ENCODE results near the gene SUPT5H.

The SUPT5H gene

DNA sequence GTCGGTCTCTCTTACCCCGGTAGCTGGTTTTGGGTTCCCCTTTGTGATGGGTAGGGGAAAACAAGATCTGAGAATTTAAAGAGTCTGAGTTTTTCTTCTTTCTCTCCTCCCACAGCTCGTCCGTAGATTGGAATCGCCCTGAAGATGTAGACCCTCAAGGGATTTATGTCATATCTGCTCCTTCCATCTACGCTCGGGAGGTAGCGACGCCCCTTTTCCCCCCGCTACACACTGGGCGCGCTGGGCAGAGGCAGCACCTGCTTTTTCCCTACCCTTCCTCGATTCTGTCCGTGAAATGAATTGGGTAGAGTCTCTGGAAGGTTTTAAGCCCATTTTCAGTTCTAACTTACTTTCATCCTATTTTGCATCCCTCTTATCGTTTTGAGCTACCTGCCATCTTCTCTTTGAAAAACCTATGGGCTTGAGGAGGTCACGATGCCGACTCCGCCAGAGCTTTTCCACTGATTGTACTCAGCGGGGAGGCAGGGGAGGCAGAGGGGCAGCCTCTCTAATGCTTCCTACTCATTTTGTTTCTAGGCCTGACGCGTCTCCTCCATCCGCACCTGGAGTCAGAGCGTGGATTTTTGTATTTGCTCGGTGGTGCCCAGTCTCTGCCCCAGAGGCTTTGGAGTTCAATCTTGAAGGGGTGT is 62.5 kb downstream of the SUPT5H start:
- H3K4me2 ChIP-seq (ENCODE audit: low read depth, low read length): no peak overlapping the region
- 0 out of 2 replicates have a peak, but pooled peaks cover 5% of the 10 kb centered on the region for H3K4me1 ChIP-seq (ENCODE audit: low read length)
- no peaks in the 10 kb centered on the region for H4K20me1 ChIP-seq (ENCODE audit: insufficient read depth, low read length)
- H3K9me3 ChIP-seq (replicated peaks; ENCODE audit: insufficient read depth, low read length): no peaks in the 10 kb centered on the region
- peaks cover 74% of the 10 kb centered on the region for H3K27me3 ChIP-seq (replicated peaks; ENCODE audit: insufficient read depth, low read length)
- H3K9ac ChIP-seq (ENCODE audit: low read length): no peak overlapping the region
- H3K4me3 ChIP-seq (ENCODE audit: low read length): no peak overlapping the region
- H3K9me2 ChIP-seq (replicated peaks; ENCODE audit: insufficient read depth, low read length): no peaks in the 10 kb centered on the region
- TF ChIP-seq CTCF (IDR thresholded peaks at IDR 0.05; ENCODE audit: low read length) (no peak), EZH2phosphoT487 (IDR thresholded peaks at IDR 0.05; ENCODE audit: low read length) (no peak), EZH2 (optimal IDR thresholded peaks at IDR 0.05; ENCODE audit: low read depth, low read length) (no peak)
- H3K79me2 ChIP-seq (ENCODE audit: low read length): no peaks in the 10 kb centered on the region
- H3F3A ChIP-seq (ENCODE audit: insufficient read depth, low read length): no peaks in the 10 kb centered on the region
- no peak overlapping the region for H2AFZ ChIP-seq (ENCODE audit: low read length)
- no peaks in the 10 kb centered on the region for H3K36me3 ChIP-seq (replicated peaks; ENCODE audit: insufficient read depth, low read length)
- H3K27ac ChIP-seq (ENCODE audit: low read length): no peak overlapping the region
- no peak for DNase-seq

- Histone ChIP-seq H3K27ac (ENCODE audit: low read length) (no peak overlapping the region), H3K9me3 (replicated peaks; ENCODE audit: insufficient read depth, low read length) (no peaks in the 10 kb centered on the region), H3K9me2 (replicated peaks; ENCODE audit: insufficient read depth, low read length) (no peaks in the 10 kb centered on the region), H3K4me3 (ENCODE audit: low read length) (no peak overlapping the region), H3K36me3 (replicated peaks; ENCODE audit: insufficient read depth, low read length) (no peaks in the 10 kb centered on the region), H4K20me1 (ENCODE audit: insufficient read depth, low read length) (no peaks in the 10 kb centered on the region), H3K4me1 (ENCODE audit: low read length) (no peaks in the 10 kb centered on the region), H3F3A (ENCODE audit: insufficient read depth, low read length) (no peaks in the 10 kb centered on the region), H3K27me3 (replicated peaks; ENCODE audit: insufficient read depth, low read length) (peaks cover 75% of the 10 kb centered on the region), H2AFZ (ENCODE audit: low read length) (no peak overlapping the region), H3K4me2 (ENCODE audit: low read depth, low read length) (no peak overlapping the region), H3K9ac (ENCODE audit: low read length) (no peak overlapping the region), H3K79me2 (ENCODE audit: low read length) (no peaks in the 10 kb centered on the region)
- TF ChIP-seq EZH2 (optimal IDR thresholded peaks at IDR 0.05; ENCODE audit: low read depth, low read length) (no peak), EZH2phosphoT487 (IDR thresholded peaks at IDR 0.05; ENCODE audit: low read length) (no peak), CTCF (IDR thresholded peaks at IDR 0.05; ENCODE audit: low read length) (no peak)
- no peak for DNase-seq
These were observed 63.2 kb downstream of the SUPT5H start for GRCh38 chr19:39508629-39509028.

- no peaks in the 10 kb centered on the region for H3K79me2 ChIP-seq (ENCODE audit: low read length)
- no peak overlapping the region for H2AFZ ChIP-seq (ENCODE audit: low read length)
- H3K4me1 ChIP-seq (ENCODE audit: low read length): no peaks in the 10 kb centered on the region
- H3K27ac ChIP-seq (ENCODE audit: low read length): no peak overlapping the region
- H3K9ac ChIP-seq (ENCODE audit: low read length): no peak overlapping the region
- H3F3A ChIP-seq (ENCODE audit: insufficient read depth, low read length): no peaks in the 10 kb centered on the region
- no peak for DNase-seq
- no peaks in the 10 kb centered on the region for H3K36me3 ChIP-seq (replicated peaks; ENCODE audit: insufficient read depth, low read length)
- H4K20me1 ChIP-seq (ENCODE audit: insufficient read depth, low read length): no peaks in the 10 kb centered on the region
- no peaks in the 10 kb centered on the region for H3K9me2 ChIP-seq (replicated peaks; ENCODE audit: insufficient read depth, low read length)
- H3K27me3 ChIP-seq (replicated peaks; ENCODE audit: insufficient read depth, low read length): peaks cover 75% of the 10 kb centered on the region
- no peak overlapping the region for H3K4me3 ChIP-seq (ENCODE audit: low read length)
- H3K4me2 ChIP-seq (ENCODE audit: low read depth, low read length): no peak overlapping the region
- no peaks in the 10 kb centered on the region for H3K9me3 ChIP-seq (replicated peaks; ENCODE audit: insufficient read depth, low read length)
- TF ChIP-seq CTCF (IDR thresholded peaks at IDR 0.05; ENCODE audit: low read length) (no peak), EZH2phosphoT487 (IDR thresholded peaks at IDR 0.05; ENCODE audit: low read length) (no peak), EZH2 (optimal IDR thresholded peaks at IDR 0.05; ENCODE audit: low read depth, low read length) (no peak)
These were observed 63.9 kb downstream of the SUPT5H start for GRCh38 chr19:39509233-39509632.
